Esophagus muscularis mucosa (tissue), 3 donors: ENCODE measurements around the gene MECR.

Experiments
- POLR2A ChIP-seq: fragments of 450-650 bp; IDR thresholded peaks from one replicate; pipeline ENCODE4 v1.6.1; 2017; ENCODE audit warnings: antibody characterized with exemption, moderate library complexity, mild to moderate bottlenecking, low read depth
- POLR2AphosphoS5 ChIP-seq, 2 donors: sonication (generic); formaldehyde crosslinking; IDR thresholded peaks; one replicate each; pipeline ENCODE4 v1.6.1; 2017; ENCODE audit warnings: antibody characterized with exemption in 2 of 2
- TF ChIP-seq, protein P1 (sequence below), 3 experiments: fragments of 200-600 bp in 2 of 3; fragments of 450-650 bp in 1 of 3; sonication (generic) in 2 of 3; IDR thresholded peaks; one replicate each; pipeline ENCODE4 v1.5.1; 2017 to 2019; ENCODE audit warnings: antibody characterized with exemption in 3 of 3, mild to moderate bottlenecking in 2 of 3, moderate library complexity in 1 of 3

DNA sequence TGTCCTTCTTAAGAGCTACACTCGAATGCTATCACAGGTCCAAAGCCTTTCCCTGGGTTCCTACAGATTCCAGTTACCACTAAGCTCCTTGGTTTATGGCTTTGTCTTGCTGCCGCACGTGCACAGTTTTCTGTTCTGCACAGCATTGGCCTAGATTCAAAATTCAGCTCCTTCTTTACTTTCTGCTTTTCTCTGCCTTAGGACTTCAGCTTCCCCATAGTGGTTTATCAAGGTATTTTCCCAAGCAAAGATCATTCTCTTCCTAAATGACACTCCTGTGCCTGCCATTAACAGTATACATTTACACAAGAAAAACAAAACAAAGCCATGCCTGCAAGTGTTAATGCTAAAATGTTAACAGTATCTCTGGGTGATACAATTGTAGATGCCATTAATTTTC lies 47.4 kb upstream of the MECR start:
- TF ChIP-seq, protein P1, sequence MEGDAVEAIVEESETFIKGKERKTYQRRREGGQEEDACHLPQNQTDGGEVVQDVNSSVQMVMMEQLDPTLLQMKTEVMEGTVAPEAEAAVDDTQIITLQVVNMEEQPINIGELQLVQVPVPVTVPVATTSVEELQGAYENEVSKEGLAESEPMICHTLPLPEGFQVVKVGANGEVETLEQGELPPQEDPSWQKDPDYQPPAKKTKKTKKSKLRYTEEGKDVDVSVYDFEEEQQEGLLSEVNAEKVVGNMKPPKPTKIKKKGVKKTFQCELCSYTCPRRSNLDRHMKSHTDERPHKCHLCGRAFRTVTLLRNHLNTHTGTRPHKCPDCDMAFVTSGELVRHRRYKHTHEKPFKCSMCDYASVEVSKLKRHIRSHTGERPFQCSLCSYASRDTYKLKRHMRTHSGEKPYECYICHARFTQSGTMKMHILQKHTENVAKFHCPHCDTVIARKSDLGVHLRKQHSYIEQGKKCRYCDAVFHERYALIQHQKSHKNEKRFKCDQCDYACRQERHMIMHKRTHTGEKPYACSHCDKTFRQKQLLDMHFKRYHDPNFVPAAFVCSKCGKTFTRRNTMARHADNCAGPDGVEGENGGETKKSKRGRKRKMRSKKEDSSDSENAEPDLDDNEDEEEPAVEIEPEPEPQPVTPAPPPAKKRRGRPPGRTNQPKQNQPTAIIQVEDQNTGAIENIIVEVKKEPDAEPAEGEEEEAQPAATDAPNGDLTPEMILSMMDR (IDR thresholded peaks at IDR 0.05) = no peak
- TF ChIP-seq POLR2A (no peak), POLR2AphosphoS5 (IDR thresholded peaks at IDR 0.05) (no peak)
